Erythroblast (primary cell): ENCODE data around the gene FBXO28.

Experiments used
- GATA1 ChIP-seq: IDR thresholded peaks from 2 replicates; pipeline ENCODE4 v1.6.1; 2011; ENCODE audit warnings: low read depth, mild to moderate bottlenecking, control low read depth, low read length, moderate library complexity
- POLR2A ChIP-seq: IDR thresholded peaks from 2 replicates; pipeline ENCODE4 v1.6.1; 2011; ENCODE audit warnings: mild to moderate bottlenecking, low read length

- TF ChIP-seq POLR2A (no peak), GATA1 (no peak)
Observed at GRCh38 chr1:224108991-224109390, 4.9 kb upstream of the FBXO28 start.
